Measurements from ENCODE around the gene PRDM10. TPM values are rescaled to one million over a fixed set of nuclear protein-coding genes. Genes with fewer than 3 reads are reported as not detected.
"Not testable (repeated sequence)": the region's sequence is repeated elsewhere in the genome, so short reads cannot be mapped to it uniquely, and the experiment has no call there.

The PRDM10 gene
- total RNA-seq, 1 experiment from 2014 or later = 18.1 TPM

GRCh38 chr11:129871914-129872313 lies 130.7 kb downstream of the PRDM10 start:
- Histone ChIP-seq H3K4me3 (ENCODE audit: low read depth, low read length, poor library complexity, severe bottlenecking) (no peak overlapping the region), H3K4me1 (ENCODE audit: insufficient read depth, low read length, poor library complexity, severe bottlenecking) (no peaks in the 10 kb centered on the region), H3K9me3 (ENCODE audit: low read depth, low read length, poor library complexity, severe bottlenecking) (no peaks in the 10 kb centered on the region), H3K27ac (ENCODE audit: low read depth, low read length, poor library complexity, severe bottlenecking) (no peak overlapping the region), H3K27me3 (replicated peaks; ENCODE audit: insufficient read depth, low read depth, low read length, poor library complexity) (no peaks in the 10 kb centered on the region), H3K36me3 (ENCODE audit: insufficient read depth, low read length, poor library complexity, severe bottlenecking) (peaks cover 100% of the 10 kb centered on the region)
- CTCF ChIA-PET = no interaction called here
- POLR2A ChIA-PET (ENCODE audit: low non-redundant PET) = no interaction called here
- TSS peak; percentile 8 for BruUV-seq (replicated peaks)
- DNase-seq (ENCODE audit: low spot score) = no peak
- TF ChIP-seq CTCF (conservative IDR thresholded peaks at IDR 0.05; ENCODE audit: low read depth, low read length) (no peak), EZH2 (IDR thresholded peaks at IDR 0.05; ENCODE audit: borderline replicate concordance, low read depth, low read length, poor library complexity, severe bottlenecking) (no peak)
- intact Hi-C loops (cut with micrococcal nuclease; ENCODE audit: unreplicated experiment) = no loop called here

- CTCF ChIA-PET; H3K27me3 ChIP-seq (replicated peaks; ENCODE audit: insufficient read depth, low read depth, low read length, poor library complexity); H3K27ac ChIP-seq (ENCODE audit: low read depth, low read length, poor library complexity, severe bottlenecking); H3K4me1 ChIP-seq (ENCODE audit: insufficient read depth, low read length, poor library complexity, severe bottlenecking); BruUV-seq (replicated peaks); H3K9me3 ChIP-seq (ENCODE audit: low read depth, low read length, poor library complexity, severe bottlenecking); H3K4me3 ChIP-seq (ENCODE audit: low read depth, low read length, poor library complexity, severe bottlenecking); POLR2A ChIA-PET (ENCODE audit: low non-redundant PET); DNase-seq (ENCODE audit: low spot score); intact Hi-C loops (cut with micrococcal nuclease; ENCODE audit: unreplicated experiment): not testable (repeated sequence)
- H3K36me3 ChIP-seq (ENCODE audit: insufficient read depth, low read length, poor library complexity, severe bottlenecking) = peaks cover 99% of the 10 kb centered on the region
Observed at GRCh38 chr11:129868626-129869025, 134.0 kb downstream of the PRDM10 start.

GRCh38 chr11:129866311-129866710 lies 136.3 kb downstream of the PRDM10 start:
- Histone ChIP-seq H3K4me3 (ENCODE audit: low read depth, low read length, poor library complexity, severe bottlenecking) (no peak overlapping the region), H3K4me1 (ENCODE audit: insufficient read depth, low read length, poor library complexity, severe bottlenecking) (peaks cover 7% of the 10 kb centered on the region), H3K27me3 (replicated peaks; ENCODE audit: insufficient read depth, low read depth, low read length, poor library complexity) (no peaks in the 10 kb centered on the region), H3K9me3 (ENCODE audit: low read depth, low read length, poor library complexity, severe bottlenecking) (no peaks in the 10 kb centered on the region), H3K36me3 (ENCODE audit: insufficient read depth, low read length, poor library complexity, severe bottlenecking) (peaks cover 84% of the 10 kb centered on the region), H3K27ac (ENCODE audit: low read depth, low read length, poor library complexity, severe bottlenecking) (no peak overlapping the region)
- ChIA-PET CTCF (no interaction called here), POLR2A (ENCODE audit: low non-redundant PET) (no interaction called here)
- intact Hi-C loops (cut with micrococcal nuclease; ENCODE audit: unreplicated experiment) = no loop called here
- BruUV-seq (replicated peaks) = no TSS peak
- TF ChIP-seq CTCF (conservative IDR thresholded peaks at IDR 0.05; ENCODE audit: low read depth, low read length) (no peak), EZH2 (IDR thresholded peaks at IDR 0.05; ENCODE audit: borderline replicate concordance, low read depth, low read length, poor library complexity, severe bottlenecking) (no peak)
- no peak for DNase-seq (ENCODE audit: low spot score)

- no peak for DNase-seq (ENCODE audit: low spot score)
- no peak overlapping the region for H3K4me3 ChIP-seq (ENCODE audit: low read depth, low read length, poor library complexity, severe bottlenecking)
- intact Hi-C loops (cut with micrococcal nuclease; ENCODE audit: unreplicated experiment) = no loop called here
- BruUV-seq (replicated peaks) = no TSS peak
- no peak overlapping the region for H3K27ac ChIP-seq (ENCODE audit: low read depth, low read length, poor library complexity, severe bottlenecking)
- no peak for TF ChIP-seq CTCF (conservative IDR thresholded peaks at IDR 0.05; ENCODE audit: low read depth, low read length)
- TF ChIP-seq EZH2 (IDR thresholded peaks at IDR 0.05; ENCODE audit: borderline replicate concordance, low read depth, low read length, poor library complexity, severe bottlenecking) = no peak
- POLR2A ChIA-PET (ENCODE audit: low non-redundant PET) = no interaction called here
- peaks cover 84% of the 10 kb centered on the region for H3K36me3 ChIP-seq (ENCODE audit: insufficient read depth, low read length, poor library complexity, severe bottlenecking)
- CTCF ChIA-PET = no interaction called here
- no peaks in the 10 kb centered on the region for H3K27me3 ChIP-seq (replicated peaks; ENCODE audit: insufficient read depth, low read depth, low read length, poor library complexity)
- H3K9me3 ChIP-seq (ENCODE audit: low read depth, low read length, poor library complexity, severe bottlenecking) = no peaks in the 10 kb centered on the region
- H3K4me1 ChIP-seq (ENCODE audit: insufficient read depth, low read length, poor library complexity, severe bottlenecking) = peaks cover 7% of the 10 kb centered on the region
Observed at GRCh38 chr11:129865701-129866100, 136.9 kb downstream of the PRDM10 start.

All from A673 (cell line).